Measurements from ENCODE around the gene MAPK12. TPM values are rescaled to one million over a fixed set of nuclear protein-coding genes. Genes with fewer than 3 reads are reported as not detected.

Gene MAPK12
- total and polyA plus RNA-seq, 9 of the 15 experiments (the other 6 are each of a cell fraction or from before 2014, with no cell fraction given): 0.79 to 71.5 (median 32.8) TPM

DNA sequence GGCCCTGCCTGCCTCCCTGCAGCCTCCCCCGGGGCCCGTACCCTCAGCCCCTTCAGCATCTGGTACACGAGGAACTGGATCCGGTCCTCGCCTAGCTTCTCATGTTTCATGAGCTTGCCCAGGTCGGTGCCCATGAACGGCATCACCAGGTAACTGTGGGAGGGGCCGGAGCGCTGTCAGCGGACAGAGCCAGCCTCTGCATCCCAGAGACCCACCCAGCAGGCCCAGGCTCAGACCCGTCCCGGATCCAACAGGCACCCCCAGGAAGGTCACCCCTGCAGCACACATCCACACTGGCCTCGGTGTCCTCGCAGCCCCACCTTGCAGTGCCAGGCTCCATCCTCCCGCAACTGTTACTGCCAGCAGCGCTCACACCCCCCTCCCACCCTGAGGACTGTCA, 4.4 kb downstream of the MAPK12 start:
- BruUV-seq (replicated peaks): no TSS peak
- Histone ChIP-seq H3K27ac (ENCODE audit: extremely low read depth, low read depth, low read length) (no peak overlapping the region), H3K9ac (ENCODE audit: insufficient read depth in 1 of 2, low read depth in 2 of 2, low read length in 2 of 2) (no peak overlapping the region), H3K4me2 (ENCODE audit: insufficient read depth, low read length) (no peak overlapping the region), H4K20me1 (replicated peaks; ENCODE audit: control insufficient read depth, insufficient read depth, low read length) (no peaks in the 10 kb centered on the region), H3K4me1 (replicated peaks in 1 of 2; ENCODE audit: control insufficient read depth in 2 of 2, insufficient read depth in 2 of 2, low read length in 2 of 2) (peaks cover 3 to 90% of the 10 kb centered on the region in 2 experiments; a peak in 4 of 5 replicates), H3K9me1 (ENCODE audit: control insufficient read depth, insufficient read depth, low read length) (no peaks in the 10 kb centered on the region), H3K4me3 (no peak overlapping the region), H3K79me2 (ENCODE audit: control insufficient read depth, insufficient read depth, low read length) (peaks cover 27% of the 10 kb centered on the region), H2AFZ (ENCODE audit: low read depth, low read length) (no peak overlapping the region), H3K9me3 (replicated peaks; ENCODE audit: control insufficient read depth, insufficient read depth, low read depth, low read length) (no peaks in the 10 kb centered on the region), H3K27me3 (ENCODE audit: control insufficient read depth in 2 of 2, insufficient read depth in 2 of 2, low read length in 2 of 2) (no peaks in the 10 kb centered on the region), H3K36me3 (ENCODE audit: control insufficient read depth, insufficient read depth, low read length) (peaks cover 60% of the 10 kb centered on the region; the same call in 1 of the 3 replicates)
- in situ Hi-C loops (cut with MboI) (no loop called here), intact Hi-C loops (cut with micrococcal nuclease) (no loop called here)
- TF ChIP-seq POLR2B (IDR thresholded peaks at IDR 0.05; ENCODE audit: low read depth, partially characterized antibody): no peak
- TF ChIP-seq ZNF518B (CRISPR knock-in tag; IDR thresholded peaks at IDR 0.05): no peak
- no peak for TF ChIP-seq JUND (IDR thresholded peaks at IDR 0.05; ENCODE audit: borderline replicate concordance, low read depth, low read length)
- TF ChIP-seq JUND (tag; IDR thresholded peaks at IDR 0.05; ENCODE audit: borderline replicate concordance, low read depth, low read length): no peak
- TF ChIP-seq, protein P1, sequence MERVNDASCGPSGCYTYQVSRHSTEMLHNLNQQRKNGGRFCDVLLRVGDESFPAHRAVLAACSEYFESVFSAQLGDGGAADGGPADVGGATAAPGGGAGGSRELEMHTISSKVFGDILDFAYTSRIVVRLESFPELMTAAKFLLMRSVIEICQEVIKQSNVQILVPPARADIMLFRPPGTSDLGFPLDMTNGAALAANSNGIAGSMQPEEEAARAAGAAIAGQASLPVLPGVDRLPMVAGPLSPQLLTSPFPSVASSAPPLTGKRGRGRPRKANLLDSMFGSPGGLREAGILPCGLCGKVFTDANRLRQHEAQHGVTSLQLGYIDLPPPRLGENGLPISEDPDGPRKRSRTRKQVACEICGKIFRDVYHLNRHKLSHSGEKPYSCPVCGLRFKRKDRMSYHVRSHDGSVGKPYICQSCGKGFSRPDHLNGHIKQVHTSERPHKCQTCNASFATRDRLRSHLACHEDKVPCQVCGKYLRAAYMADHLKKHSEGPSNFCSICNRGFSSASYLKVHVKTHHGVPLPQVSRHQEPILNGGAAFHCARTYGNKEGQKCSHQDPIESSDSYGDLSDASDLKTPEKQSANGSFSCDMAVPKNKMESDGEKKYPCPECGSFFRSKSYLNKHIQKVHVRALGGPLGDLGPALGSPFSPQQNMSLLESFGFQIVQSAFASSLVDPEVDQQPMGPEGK (CRISPR knock-in tag; IDR thresholded peaks at IDR 0.05; ENCODE audit: borderline replicate concordance): no peak
- no peak for TF ChIP-seq EZH2 (IDR thresholded peaks at IDR 0.05; ENCODE audit: borderline replicate concordance, low read depth, low read length)
- ChIA-PET CTCF (ENCODE audit: low intra/inter-chr PET ratio) (no interaction called here), POLR2A (interaction anchor here (0.6 kb wide), 1 partner anchor 10 kb away, joined by 3 read pairs; no protein-coding TSS in a partner anchor)
- 92% methylated on average over 10 of the region's 16 CpGs for WGBS (ENCODE audit: insufficient coverage, low coverage, missing lambda C conversion rate)
- no peak for DNase-seq (ENCODE audit: extremely low read depth in 1 of 4, low spot score in 3 of 4)
- ATAC-seq: no peak
- FAIRE-seq: no peak
